Ammon's horn (tissue), 1 donor: Measurements from ENCODE around the gene BBX.

ENCODE experiments used
- DNase-seq: peaks from one replicate; pipeline ENCODE4 v3.0.0-alpha.2; 2016; ENCODE audit warnings: low spot score

BBX gene

DNA sequence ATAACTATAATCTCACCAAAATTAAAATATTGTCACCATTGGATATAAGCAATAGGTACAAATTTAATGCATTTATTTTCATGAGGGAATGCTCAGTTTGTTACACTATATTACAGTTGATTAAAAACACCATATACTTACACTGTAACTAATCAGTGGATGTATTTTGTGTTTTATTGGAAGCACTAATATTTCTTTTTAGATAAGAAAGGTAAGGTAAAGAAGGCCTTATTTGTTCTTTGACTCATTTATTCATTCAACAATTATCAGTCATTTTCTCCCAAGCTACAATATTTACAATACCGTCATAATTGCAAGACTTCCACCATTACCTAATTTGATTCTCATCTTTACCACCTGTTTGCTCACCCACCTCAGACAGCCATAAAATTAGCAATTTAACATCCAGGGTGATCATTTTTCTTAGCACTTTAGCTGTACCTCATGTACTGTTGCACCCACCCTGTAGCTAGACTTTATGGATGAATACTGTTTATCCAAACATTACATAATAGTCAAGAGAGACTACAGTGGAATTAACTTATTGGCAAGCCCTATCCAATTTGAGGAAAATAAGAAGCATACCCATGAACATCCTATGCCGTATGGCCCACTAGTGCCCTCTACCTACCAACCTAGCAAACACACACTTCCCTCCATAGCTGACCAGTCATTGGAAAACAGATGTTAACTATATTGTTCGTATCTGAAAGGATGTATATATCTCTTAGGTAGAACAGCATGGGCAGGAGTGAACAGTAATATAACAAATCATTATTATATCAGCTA is 229.6 kb downstream of the BBX start:
- DNase-seq: peak; percentile 40

GRCh38 chr3:107753494-107753893 is 230.7 kb downstream of the BBX start:
- peak; percentile 82 for DNase-seq

DNA sequence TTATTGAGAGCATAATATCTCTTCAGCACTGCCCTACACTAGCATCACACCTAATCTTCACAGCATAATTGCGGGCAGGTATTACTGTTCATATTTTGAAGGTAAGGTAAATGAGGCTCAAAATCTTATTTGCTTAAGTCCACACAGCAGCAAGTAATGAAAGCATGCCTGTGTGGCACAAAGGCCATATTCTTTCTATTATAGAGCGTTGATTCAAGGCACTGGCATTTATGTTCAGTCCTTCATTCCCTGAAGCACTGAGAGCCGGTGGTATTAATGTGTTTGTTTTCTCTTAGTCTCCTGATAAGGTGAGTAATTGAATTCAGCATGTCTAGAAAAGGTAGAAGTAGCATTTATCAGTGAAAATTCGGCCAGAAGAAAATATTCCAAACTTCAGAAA is 231.2 kb downstream of the BBX start:
- no peak for DNase-seq

GRCh38 chr3:107756649-107757048 is 233.9 kb downstream of the BBX start:
- no peak for DNase-seq

GRCh38 chr3:107757140-107757539 is 234.4 kb downstream of the BBX start:
- no peak for DNase-seq

- no peak for DNase-seq
Measured at GRCh38 chr3:107760144-107760543, 237.4 kb downstream of the BBX start.

- no peak for DNase-seq
Measured at GRCh38 chr3:107761391-107761790, 238.6 kb downstream of the BBX start.

GRCh38 chr3:107765524-107765923 is 242.8 kb downstream of the BBX start:
- no peak for DNase-seq

DNA sequence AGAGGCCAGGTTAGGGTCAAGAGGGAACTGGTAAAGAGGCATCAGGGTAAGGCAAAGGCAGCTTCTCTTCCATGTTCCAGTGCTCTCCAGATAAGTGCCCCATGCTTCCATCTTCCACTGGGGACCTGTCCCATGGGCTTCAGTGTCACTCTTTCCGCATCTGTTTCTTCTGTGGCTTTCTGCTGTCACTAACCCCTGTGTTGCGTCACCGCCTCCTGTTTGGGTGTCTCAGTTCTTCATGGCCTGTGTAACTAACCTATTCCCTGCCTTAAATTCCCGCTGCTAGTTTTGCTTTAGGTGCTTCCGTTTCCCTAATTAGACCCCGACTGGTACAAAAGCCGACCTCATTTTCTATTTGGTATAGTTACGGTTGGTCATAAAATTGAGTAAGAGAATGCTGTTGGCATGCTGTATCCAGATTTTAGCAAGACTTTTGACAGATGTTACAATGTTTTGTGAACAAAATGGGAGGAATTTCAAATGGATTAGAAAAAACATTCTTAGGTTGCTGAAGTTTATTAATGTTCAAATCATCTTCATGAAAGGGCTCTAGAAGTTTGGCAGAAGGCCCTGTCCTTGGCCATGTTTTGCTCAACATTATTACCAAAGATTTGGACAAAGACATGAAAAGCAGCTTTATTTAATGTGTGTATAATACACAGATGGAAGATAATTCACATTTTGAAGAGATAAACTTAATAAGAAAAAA is 245.3 kb downstream of the BBX start:
- no peak for DNase-seq

DNA sequence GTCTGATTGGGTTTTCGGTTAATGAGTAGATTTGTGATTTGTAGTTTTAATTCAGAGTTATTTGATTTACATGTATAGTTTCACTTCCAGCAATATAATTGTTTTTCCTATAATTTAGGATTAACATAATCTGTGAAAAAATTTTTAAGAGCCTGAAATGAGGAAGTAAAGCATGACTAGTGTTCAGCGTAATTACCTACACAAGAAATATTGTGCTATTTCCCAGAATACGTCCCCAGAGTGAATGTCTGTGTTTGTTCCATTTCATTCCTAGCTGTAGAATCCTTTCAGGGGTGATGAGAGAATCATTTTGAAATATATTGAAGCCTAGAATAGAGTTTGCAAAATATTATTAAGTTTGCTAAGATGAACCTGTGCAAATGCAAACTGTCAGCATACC is 247.1 kb downstream of the BBX start:
- no peak for DNase-seq

DNA sequence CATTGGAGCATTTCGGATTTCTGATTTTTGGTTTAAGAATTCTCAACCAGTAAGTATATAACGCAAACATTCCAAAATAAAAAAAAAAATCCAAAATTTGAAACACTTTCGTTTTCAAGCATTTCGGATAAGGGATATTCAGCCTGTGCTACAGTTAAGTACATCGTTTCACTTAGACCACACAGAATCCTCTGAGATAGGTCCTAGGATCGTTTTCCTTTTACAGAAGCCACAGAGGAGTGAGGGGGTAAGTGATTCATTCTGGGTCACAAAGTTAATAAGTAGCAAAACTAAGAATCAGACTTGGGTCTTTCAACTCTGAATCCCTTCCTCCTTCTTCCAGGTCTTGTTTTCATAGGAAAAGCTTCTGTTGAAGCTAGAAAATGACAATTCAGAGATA is 249.3 kb downstream of the BBX start:
- no peak for DNase-seq

- DNase-seq: peak; percentile 44
Measured at GRCh38 chr3:107775974-107776373, 253.2 kb downstream of the BBX start.

- DNase-seq: no peak
Measured at GRCh38 chr3:107781253-107781652, 258.5 kb downstream of the BBX start.

DNA sequence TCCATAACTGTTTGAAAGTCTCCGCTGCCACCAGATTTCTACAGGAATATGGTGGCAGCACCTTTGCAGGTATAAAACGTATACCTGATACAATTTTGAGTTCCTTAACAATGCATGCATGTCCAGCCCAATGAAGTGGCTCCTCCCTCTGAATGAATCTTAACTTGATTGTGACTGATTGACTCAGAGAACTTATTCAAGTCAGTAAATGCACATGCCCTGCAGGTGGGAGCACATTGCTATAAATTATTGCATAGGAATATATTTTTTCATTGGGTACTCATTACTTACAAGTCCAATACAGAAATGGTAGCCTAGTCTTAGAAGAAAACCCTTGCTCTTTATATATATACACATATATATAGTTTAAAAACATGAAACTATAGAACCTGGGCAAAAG is 259.3 kb downstream of the BBX start:
- no peak for DNase-seq

- DNase-seq: no peak
Measured at GRCh38 chr3:107790612-107791011, 267.9 kb downstream of the BBX start.

- DNase-seq: no peak
Measured at GRCh38 chr3:107791027-107791426, 268.3 kb downstream of the BBX start.

DNA sequence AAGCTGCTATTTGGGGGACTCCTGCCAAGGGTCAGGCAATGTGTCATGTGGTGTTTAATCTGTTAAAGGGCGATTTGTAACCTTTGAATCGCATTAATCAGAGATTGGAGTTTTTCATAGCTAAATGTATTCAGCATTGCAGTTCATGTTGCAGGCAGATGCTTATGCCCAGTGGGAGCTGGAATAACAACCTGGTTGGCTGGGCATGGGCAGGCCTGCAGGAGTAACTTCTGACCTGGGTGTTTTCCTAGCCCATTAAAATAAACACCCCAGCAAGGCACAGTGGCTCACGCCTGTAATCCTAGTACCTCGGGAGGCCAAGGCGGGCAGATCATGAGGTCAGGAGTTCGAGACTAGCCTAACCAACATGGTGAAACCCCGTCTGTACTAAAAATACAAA is 268.7 kb downstream of the BBX start:
- no peak for DNase-seq

DNA sequence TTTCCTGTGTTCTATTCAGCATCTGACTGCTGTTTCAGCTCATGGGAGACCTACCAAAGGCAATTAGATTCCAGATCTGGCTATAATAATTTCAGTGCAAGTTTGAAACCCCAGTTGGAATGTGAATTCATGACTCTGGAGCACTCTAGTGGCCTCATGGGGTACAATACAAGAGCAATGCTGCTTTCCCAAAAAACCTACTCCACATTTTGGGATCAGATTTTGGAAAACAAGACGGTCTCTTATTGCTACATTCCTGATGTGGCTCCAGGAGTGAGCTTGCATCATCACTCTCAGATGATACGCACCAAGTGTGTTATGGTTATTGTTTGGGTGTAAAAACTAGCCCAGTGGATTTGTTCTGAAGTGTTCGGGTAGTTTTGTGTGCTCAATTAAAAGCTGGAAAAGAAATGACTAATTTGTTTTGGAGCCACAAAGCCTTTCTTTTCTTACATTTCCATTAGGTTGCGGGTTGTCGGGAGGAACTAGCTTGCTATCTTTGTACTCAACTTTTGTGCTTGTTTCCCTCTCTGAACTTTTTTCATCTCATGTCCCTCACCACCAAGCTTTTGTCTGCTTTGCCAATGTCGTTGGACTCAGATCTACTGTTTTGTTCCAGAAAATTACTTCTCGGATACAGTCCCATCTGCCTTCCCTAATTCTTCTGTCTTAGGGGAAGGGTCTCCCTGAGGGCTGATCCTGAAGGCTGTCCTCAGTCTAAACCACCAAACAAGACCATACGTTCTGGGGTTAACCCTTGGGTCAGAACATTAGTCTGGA is 272.1 kb downstream of the BBX start:
- DNase-seq: no peak

GRCh38 chr3:107795514-107796094 is 272.8 kb downstream of the BBX start:
- no peak for DNase-seq

GRCh38 chr3:107796791-107797190 is 274.0 kb downstream of the BBX start:
- no peak for DNase-seq

- no peak for DNase-seq
Measured at GRCh38 chr3:107797586-107797985, 274.8 kb downstream of the BBX start.

- no peak for DNase-seq
Measured at GRCh38 chr3:107798381-107798780, 275.6 kb downstream of the BBX start.
